Caco-2 (cell line): ENCODE data around the gene DDI2. TPM values are rescaled to one million over a fixed set of nuclear protein-coding genes. Genes with fewer than 3 reads are reported as not detected.

Source experiments
- BruUV-seq: library from RNA; stranded (reverse); fragments of 400-500 nt; replicated peaks from 2 replicates; lab custom pipeline; 2021; lab: Mats Ljungman, UMichigan
- CTCF ChIA-PET: fragments of 300-600 bp; sonication (Branson Sonifier 250); formaldehyde crosslinking; loops from one replicate; lab custom pipeline; 2022; ENCODE audit warnings: antibody characterized with exemption; lab: Charles Lee
- POLR2A ChIA-PET: fragments of 300-600 bp; sonication (Branson Sonifier 250); formaldehyde crosslinking; loops from one replicate; lab custom pipeline; 2022; ENCODE audit warnings: antibody characterized with exemption; lab: Charles Lee
- DNase-seq, 2 experiments: peaks; one replicate each; pipeline versions ENCODE4 v3.0.0 to v3.0.0-alpha.2; 2020 to 2022
- H3K27me3 ChIP-seq: replicated peaks from 2 replicates; pipeline ENCODE4 v1.6.0; 2011; ENCODE audit warnings: low read length; ENCODE audit not compliant: control insufficient read depth, insufficient read depth
- H3K36me3 ChIP-seq: 2 replicates; pipeline ENCODE4 v1.5.1; 2011; ENCODE audit warnings: low read length; ENCODE audit not compliant: control insufficient read depth, insufficient read depth
- H3K4me1 ChIP-seq: fragments of 250-450 bp; sonication (Bioruptor Pico); 2 replicates; pipeline ENCODE4 v1.5.1; 2020; ENCODE audit warnings: mild to moderate bottlenecking
- H3K4me3 ChIP-seq: 2 replicates; pipeline ENCODE4 v1.5.1; 2011; ENCODE audit warnings: low read depth, mild to moderate bottlenecking, control low read depth, low read length
- H3K9me3 ChIP-seq: fragments of 250-450 bp; sonication (Bioruptor Pico); 2 replicates; pipeline ENCODE4 v1.5.1; 2020; ENCODE audit warnings: mild to moderate bottlenecking, moderate library complexity
- H3K27ac Mint-ChIP-seq: one replicate; pipeline ENCODE4 v1.8.0; 2022; ENCODE audit warnings: mixed read lengths; ENCODE audit not compliant: unreplicated experiment
- H3K27me3 Mint-ChIP-seq: one replicate; pipeline ENCODE4 v1.8.0; 2022; ENCODE audit warnings: mixed read lengths; ENCODE audit not compliant: insufficient read depth, unreplicated experiment
- H3K36me3 Mint-ChIP-seq: one replicate; pipeline ENCODE4 v1.8.0; 2022; ENCODE audit warnings: mild to moderate bottlenecking, mixed read lengths; ENCODE audit not compliant: insufficient read depth, unreplicated experiment
- H3K4me1 Mint-ChIP-seq: one replicate; pipeline ENCODE4 v1.8.0; 2022; ENCODE audit warnings: low read depth, mixed read lengths; ENCODE audit not compliant: unreplicated experiment
- H3K4me3 Mint-ChIP-seq: one replicate; pipeline ENCODE4 v1.8.0; 2022; ENCODE audit warnings: mild to moderate bottlenecking, moderate library complexity, mixed read lengths; ENCODE audit not compliant: unreplicated experiment
- H3K9me3 Mint-ChIP-seq: one replicate; pipeline ENCODE4 v1.8.0; 2022; ENCODE audit warnings: mixed read lengths; ENCODE audit not compliant: unreplicated experiment
- CTCF ChIP-seq, 2 experiments: fragments of 200-600 bp in 1 of 2; IDR thresholded peaks; 1 replicate in 1 of 2; 2 replicates in 1 of 2; pipeline versions ENCODE4 v1.5.1 to v1.8.0; 2011 to 2022; ENCODE audit warnings: antibody characterized with exemption in 1 of 2, control low read depth in 1 of 2, inconsistent platforms in 1 of 2, low read depth in 1 of 2, low read length in 1 of 2, mild to moderate bottlenecking in 1 of 2, moderate library complexity in 1 of 2; ENCODE audit not compliant: insufficient read depth in 1 of 2, severe bottlenecking in 1 of 2, unreplicated experiment in 1 of 2
- intact Hi-C: fragments of 100-400 bp; cut with micrococcal nuclease; formaldehyde crosslinking; loops from one replicate; pipeline ENCODE4 v1.10.0; 2022; ENCODE audit not compliant: unreplicated experiment
- total RNA-seq: library from RNA; stranded (reverse); gene quantifications from 2 replicates; pipeline ENCODE4 v1.2.3, GENCODE V29; 2022

Gene DDI2
- total RNA-seq, 1 experiment from 2014 or later: 53.4 TPM

GRCh38 chr1:15605398-15606383 lies 11.6 kb upstream of the DDI2 start:
- H3K27me3 ChIP-seq: no peaks in the 10 kb centered on the region
- no peaks in the 10 kb centered on the region for H3K9me3 Mint-ChIP-seq
- H3K36me3 ChIP-seq: no peaks in the 10 kb centered on the region
- no TSS peak for BruUV-seq
- H3K27me3 Mint-ChIP-seq: no peaks in the 10 kb centered on the region
- H3K4me1 Mint-ChIP-seq: no peaks in the 10 kb centered on the region
- ChIA-PET CTCF (no interaction called here), POLR2A (no interaction called here)
- no peak overlapping the region for H3K27ac Mint-ChIP-seq
- intact Hi-C loops: no loop called here
- no peak for DNase-seq
- no peak for TF ChIP-seq CTCF (IDR thresholded peaks at IDR 0.05; ENCODE audit: insufficient read depth in 1 of 2, low read depth in 1 of 2, low read length in 1 of 2, severe bottlenecking in 1 of 2, unreplicated experiment in 1 of 2)
- no peak overlapping the region for H3K4me3 ChIP-seq
- H3K36me3 Mint-ChIP-seq: peaks cover 18% of the 10 kb centered on the region
- H3K4me1 ChIP-seq: peaks cover 4% of the 10 kb centered on the region; the same call in 1 of the 2 replicates
- no peaks in the 10 kb centered on the region for H3K9me3 ChIP-seq
- no peak overlapping the region for H3K4me3 Mint-ChIP-seq

DNA sequence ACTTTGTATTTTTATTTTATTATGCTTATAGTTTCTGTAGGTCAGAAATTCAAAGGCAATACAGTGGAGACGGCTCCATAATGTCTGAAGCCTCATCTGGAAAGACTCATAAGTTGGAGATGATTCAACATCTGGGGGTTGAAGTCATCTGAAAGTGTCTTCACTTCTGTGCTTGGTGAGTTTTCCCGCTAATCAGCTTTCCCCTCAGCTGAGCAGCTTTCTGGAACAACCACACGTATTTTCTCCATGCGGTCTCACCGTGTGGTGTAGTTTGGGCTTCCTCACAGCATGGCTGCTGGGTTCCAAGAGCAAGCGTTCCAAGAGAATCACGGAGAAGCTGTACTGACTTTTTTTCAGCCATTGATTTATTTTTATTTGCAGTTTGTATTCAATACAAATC lies 7.6 kb upstream of the DDI2 start:
- BruUV-seq: no TSS peak
- Mint-ChIP-seq H3K36me3 (peaks cover 6% of the 10 kb centered on the region), H3K27ac (no peak overlapping the region), H3K4me3 (no peak overlapping the region), H3K27me3 (no peaks in the 10 kb centered on the region), H3K4me1 (no peaks in the 10 kb centered on the region), H3K9me3 (no peaks in the 10 kb centered on the region)
- no peaks in the 10 kb centered on the region for H3K36me3 ChIP-seq
- TF ChIP-seq CTCF (IDR thresholded peaks at IDR 0.05; ENCODE audit: insufficient read depth in 1 of 2, low read depth in 1 of 2, low read length in 1 of 2, severe bottlenecking in 1 of 2, unreplicated experiment in 1 of 2): no peak
- intact Hi-C loops: loop anchor here (10.0 kb wide), 1 partner anchor 225 kb away; no protein-coding TSS in a partner anchor
- no peaks in the 10 kb centered on the region for H3K27me3 ChIP-seq
- ChIA-PET POLR2A (no interaction called here), CTCF (no interaction called here)
- H3K4me3 ChIP-seq: no peak overlapping the region
- H3K9me3 ChIP-seq: no peaks in the 10 kb centered on the region
- no peak for DNase-seq
- no peaks in the 10 kb centered on the region for H3K4me1 ChIP-seq

GRCh38 chr1:15610167-15610566 lies 7.1 kb upstream of the DDI2 start:
- Histone ChIP-seq H3K36me3 (no peaks in the 10 kb centered on the region), H3K4me1 (no peaks in the 10 kb centered on the region), H3K9me3 (no peaks in the 10 kb centered on the region), H3K27me3 (no peaks in the 10 kb centered on the region), H3K4me3 (no peak overlapping the region)
- H3K4me1 Mint-ChIP-seq: no peaks in the 10 kb centered on the region
- no peak for TF ChIP-seq CTCF (IDR thresholded peaks at IDR 0.05; ENCODE audit: insufficient read depth in 1 of 2, low read depth in 1 of 2, low read length in 1 of 2, severe bottlenecking in 1 of 2, unreplicated experiment in 1 of 2)
- H3K27ac Mint-ChIP-seq: no peak overlapping the region
- no TSS peak for BruUV-seq
- CTCF ChIA-PET: interaction anchor here (0.6 kb wide), 1 partner anchor 14 kb away, joined by 4 read pairs; no protein-coding TSS in a partner anchor
- DNase-seq: no peak
- H3K27me3 Mint-ChIP-seq: no peaks in the 10 kb centered on the region
- no peaks in the 10 kb centered on the region for H3K9me3 Mint-ChIP-seq
- intact Hi-C loops: loop anchor here (10.0 kb wide), 1 partner anchor 225 kb away; no protein-coding TSS in a partner anchor
- POLR2A ChIA-PET: no interaction called here
- H3K4me3 Mint-ChIP-seq: no peak overlapping the region
- peaks cover 6% of the 10 kb centered on the region for H3K36me3 Mint-ChIP-seq
